Liver (tissue), 9 donors: ENCODE data around the gene HEXIM1. TPM values are rescaled to one million over a fixed set of nuclear protein-coding genes. Genes with fewer than 3 reads are reported as not detected.

Source experiments
- DNase-seq: peaks from one replicate; pipeline ENCODE4 v3.0.0-alpha.2; 2017; ENCODE audit warnings: low spot score
- H3K27ac ChIP-seq, 2 donors: one replicate each; pipeline ENCODE4 v1.7.0; 2013; ENCODE audit warnings: inconsistent platforms in 2 of 2, low read length in 2 of 2, control low read depth in 1 of 2, low read depth in 1 of 2, mild to moderate bottlenecking in 1 of 2
- H3K27me3 ChIP-seq, 4 donors: one replicate each; pipeline versions ENCODE4 v1.6.1 to v1.7.0; 2013; ENCODE audit warnings: low read length in 3 of 4, inconsistent platforms in 1 of 4, mild to moderate bottlenecking in 1 of 4, moderate library complexity in 1 of 4; ENCODE audit not compliant: control insufficient read depth in 4 of 4, insufficient read depth in 4 of 4
- H3K36me3 ChIP-seq, 4 donors: one replicate each; pipeline versions ENCODE4 v1.6.1 to v1.7.0; 2013; ENCODE audit warnings: low read length in 3 of 4, mild to moderate bottlenecking in 3 of 4, low read depth in 1 of 4, moderate library complexity in 1 of 4; ENCODE audit not compliant: control insufficient read depth in 4 of 4, insufficient read depth in 3 of 4
- H3K4me1 ChIP-seq, 4 donors: one replicate each; pipeline versions ENCODE4 v1.6.1 to v1.7.0; 2013; ENCODE audit warnings: low read length in 3 of 4, mild to moderate bottlenecking in 3 of 4, moderate library complexity in 1 of 4; ENCODE audit not compliant: control insufficient read depth in 4 of 4, insufficient read depth in 4 of 4
- H3K4me3 ChIP-seq, 3 donors: one replicate each; pipeline versions ENCODE4 v1.6.1 to v1.7.0; 2013; ENCODE audit warnings: low read length in 3 of 3, control low read depth in 1 of 3, low read depth in 1 of 3, mild to moderate bottlenecking in 1 of 3
- H3K9ac ChIP-seq, 2 donors: one replicate each; pipeline ENCODE4 v1.7.0; 2013; ENCODE audit warnings: low read length in 2 of 2, mild to moderate bottlenecking in 2 of 2, moderate library complexity in 2 of 2, control low read depth in 1 of 2, low read depth in 1 of 2
- H3K9me3 ChIP-seq, 4 donors: one replicate each; pipeline versions ENCODE4 v1.6.1 to v1.7.0; 2013; ENCODE audit warnings: low read length in 3 of 4; ENCODE audit not compliant: control insufficient read depth in 4 of 4
- FOXA1 ChIP-seq: IDR thresholded peaks from 2 replicates; pipeline ENCODE4 v1.6.1; 2016; ENCODE audit warnings: antibody characterized with exemption
- FOXA2 ChIP-seq: IDR thresholded peaks from 2 replicates; pipeline ENCODE4 v1.6.1; 2016; ENCODE audit warnings: antibody characterized with exemption
- GABPA ChIP-seq, 2 donors: IDR thresholded peaks in 1 of 2; conservative IDR thresholded peaks in 1 of 2; 2 replicates each; pipeline ENCODE4 v1.6.1; 2016; ENCODE audit warnings: antibody characterized with exemption in 2 of 2, mild to moderate bottlenecking in 1 of 2, moderate library complexity in 1 of 2
- HNF4A ChIP-seq, 2 donors: conservative IDR thresholded peaks; 2 replicates each; pipeline ENCODE4 v1.6.1; 2016; ENCODE audit warnings: antibody characterized with exemption in 2 of 2, mild to moderate bottlenecking in 2 of 2
- HNF4G ChIP-seq: IDR thresholded peaks from 2 replicates; pipeline ENCODE4 v1.6.1; 2016; ENCODE audit warnings: antibody characterized with exemption
- NR2F2 ChIP-seq: IDR thresholded peaks from 2 replicates; pipeline ENCODE4 v1.6.1; 2016; ENCODE audit warnings: antibody characterized with exemption
- REST ChIP-seq: IDR thresholded peaks from 2 replicates; pipeline ENCODE4 v1.6.1; 2016; ENCODE audit warnings: antibody characterized with exemption, mild to moderate bottlenecking
- RXRA ChIP-seq, 2 donors: IDR thresholded peaks; 2 replicates each; pipeline ENCODE4 v1.6.1; 2017 to 2018; ENCODE audit warnings: antibody characterized with exemption in 2 of 2, mild to moderate bottlenecking in 1 of 2
- SP1 ChIP-seq: IDR thresholded peaks from 2 replicates; pipeline ENCODE4 v1.6.1; 2018; ENCODE audit warnings: antibody characterized with exemption, mild to moderate bottlenecking
- TAF1 ChIP-seq: conservative IDR thresholded peaks from 2 replicates; pipeline ENCODE4 v1.6.1; 2016; ENCODE audit warnings: antibody characterized with exemption, mild to moderate bottlenecking
- YY1 ChIP-seq: IDR thresholded peaks from 2 replicates; pipeline ENCODE4 v1.6.1; 2016; ENCODE audit warnings: antibody characterized with exemption, mild to moderate bottlenecking
- WGBS: extraction: QIAGEN DNeasy Blood & Tissue Kit; methylation state at CpG from one replicate; pipeline ENCODE4 v1.1.7; 2013; 5-methylcytosine and 5-hydroxymethylcytosine counted together
- polyA plus RNA-seq, 2 donors: library from polyadenylated mRNA; stranded (reverse) in 1 of 2; unstranded in 1 of 2; fragments of 200-250 nt in 1 of 2; fragments of >200 nt in 1 of 2; fragmentation: Nextera tagmentation in 1 of 2; extraction: Ambion mirVana in 1 of 2; gene quantifications; one replicate each; pipeline versions ENCODE4 v1.2.1 to v1.2.3, GENCODE V29; 2013 to 2015
- total RNA-seq, 2 donors: library from RNA; depleted of rRNA; stranded (reverse); fragments of >200 nt; gene quantifications; one replicate each; pipeline ENCODE4 v1.2.3, GENCODE V29; 2014
- TF ChIP-seq, protein P1 (sequence below): fragments of 150-350 bp; IDR thresholded peaks from 2 replicates; pipeline ENCODE4 v1.5.1; 2017; ENCODE audit warnings: improper control_type of control experiment, low read depth, low read length; ENCODE audit not compliant: missing input control
- TF ChIP-seq, protein P2 (sequence below): IDR thresholded peaks from 2 replicates; pipeline ENCODE4 v1.6.1; 2016; ENCODE audit warnings: antibody characterized with exemption
- TF ChIP-seq, protein P3 (sequence below): IDR thresholded peaks from 2 replicates; pipeline ENCODE4 v1.6.1; 2016; ENCODE audit warnings: antibody characterized with exemption
- donor health status: healthy.
- donor health status: healthy.
- donor health status: healthy.
- donor health status: healthy.
- donor health status: healthy.

The HEXIM1 gene
- total and polyA plus RNA-seq, 4 donors: 7.4 to 14.3 (median 12.3) TPM

- Histone ChIP-seq H3K27ac (no peak overlapping the region), H3K36me3 (peaks cover 18 to 77% (median 64%) of the 10 kb centered on the region in 4 donors), H3K9me3 (no peaks in the 10 kb centered on the region), H3K9ac (no peak overlapping the region), H3K4me1 (peaks cover 0 to 7% (median 0%) of the 10 kb centered on the region in 4 donors), H3K27me3 (no peaks in the 10 kb centered on the region), H3K4me3 (no peak overlapping the region)
- 91% methylated on average over 12 of the region's 12 CpGs for WGBS
- TF ChIP-seq SP1 (no peak), NR2F2 (no peak), GABPA (IDR thresholded peaks at IDR 0.05 in 1 of 2, conservative IDR thresholded peaks at IDR 0.05 in 1 of 2) (no peak), FOXA2 (no peak), TAF1 (no peak), RXRA (IDR thresholded peaks at IDR 0.05) (no peak), REST (no peak)
- TF ChIP-seq, protein P1, sequence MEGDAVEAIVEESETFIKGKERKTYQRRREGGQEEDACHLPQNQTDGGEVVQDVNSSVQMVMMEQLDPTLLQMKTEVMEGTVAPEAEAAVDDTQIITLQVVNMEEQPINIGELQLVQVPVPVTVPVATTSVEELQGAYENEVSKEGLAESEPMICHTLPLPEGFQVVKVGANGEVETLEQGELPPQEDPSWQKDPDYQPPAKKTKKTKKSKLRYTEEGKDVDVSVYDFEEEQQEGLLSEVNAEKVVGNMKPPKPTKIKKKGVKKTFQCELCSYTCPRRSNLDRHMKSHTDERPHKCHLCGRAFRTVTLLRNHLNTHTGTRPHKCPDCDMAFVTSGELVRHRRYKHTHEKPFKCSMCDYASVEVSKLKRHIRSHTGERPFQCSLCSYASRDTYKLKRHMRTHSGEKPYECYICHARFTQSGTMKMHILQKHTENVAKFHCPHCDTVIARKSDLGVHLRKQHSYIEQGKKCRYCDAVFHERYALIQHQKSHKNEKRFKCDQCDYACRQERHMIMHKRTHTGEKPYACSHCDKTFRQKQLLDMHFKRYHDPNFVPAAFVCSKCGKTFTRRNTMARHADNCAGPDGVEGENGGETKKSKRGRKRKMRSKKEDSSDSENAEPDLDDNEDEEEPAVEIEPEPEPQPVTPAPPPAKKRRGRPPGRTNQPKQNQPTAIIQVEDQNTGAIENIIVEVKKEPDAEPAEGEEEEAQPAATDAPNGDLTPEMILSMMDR: no peak
- no peak for DNase-seq
These were observed 46.1 kb upstream of the HEXIM1 start for GRCh38 chr17:45101883-45102811.

DNA sequence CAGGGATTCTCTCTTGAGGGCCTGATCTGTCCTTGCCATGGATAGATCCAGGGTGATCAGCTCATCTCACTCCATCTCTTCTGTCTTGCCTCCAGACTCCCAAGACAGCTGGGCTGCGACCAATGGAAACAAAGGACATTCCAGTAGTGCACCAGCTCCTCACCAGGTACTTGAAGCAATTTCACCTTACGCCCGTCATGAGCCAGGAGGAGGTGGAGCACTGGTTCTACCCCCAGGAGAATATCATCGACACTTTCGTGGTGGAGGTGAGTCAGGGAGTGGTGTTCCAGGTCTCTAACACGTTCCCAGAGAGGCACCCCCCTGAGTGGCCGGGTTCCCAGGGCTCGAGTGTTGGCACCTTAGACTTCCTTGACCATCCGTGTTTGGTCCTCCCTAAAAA lies 45.4 kb upstream of the HEXIM1 start:
- Histone ChIP-seq H3K9ac (no peak overlapping the region), H3K4me1 (peaks cover 0 to 7% (median 0%) of the 10 kb centered on the region in 4 donors), H3K9me3 (no peaks in the 10 kb centered on the region), H3K4me3 (no peak overlapping the region), H3K27ac (no peak overlapping the region), H3K27me3 (no peaks in the 10 kb centered on the region), H3K36me3 (peaks cover 20 to 77% (median 61%) of the 10 kb centered on the region in 4 donors)
- DNase-seq: no peak
- TF ChIP-seq, protein P2, sequence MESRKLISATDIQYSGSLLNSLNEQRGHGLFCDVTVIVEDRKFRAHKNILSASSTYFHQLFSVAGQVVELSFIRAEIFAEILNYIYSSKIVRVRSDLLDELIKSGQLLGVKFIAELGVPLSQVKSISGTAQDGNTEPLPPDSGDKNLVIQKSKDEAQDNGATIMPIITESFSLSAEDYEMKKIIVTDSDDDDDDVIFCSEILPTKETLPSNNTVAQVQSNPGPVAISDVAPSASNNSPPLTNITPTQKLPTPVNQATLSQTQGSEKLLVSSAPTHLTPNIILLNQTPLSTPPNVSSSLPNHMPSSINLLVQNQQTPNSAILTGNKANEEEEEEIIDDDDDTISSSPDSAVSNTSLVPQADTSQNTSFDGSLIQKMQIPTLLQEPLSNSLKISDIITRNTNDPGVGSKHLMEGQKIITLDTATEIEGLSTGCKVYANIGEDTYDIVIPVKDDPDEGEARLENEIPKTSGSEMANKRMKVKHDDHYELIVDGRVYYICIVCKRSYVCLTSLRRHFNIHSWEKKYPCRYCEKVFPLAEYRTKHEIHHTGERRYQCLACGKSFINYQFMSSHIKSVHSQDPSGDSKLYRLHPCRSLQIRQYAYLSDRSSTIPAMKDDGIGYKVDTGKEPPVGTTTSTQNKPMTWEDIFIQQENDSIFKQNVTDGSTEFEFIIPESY: no peak
- TF ChIP-seq HNF4G (no peak), FOXA1 (no peak), TAF1 (no peak), FOXA2 (no peak), REST (no peak), HNF4A (conservative IDR thresholded peaks at IDR 0.05) (no peak), GABPA (IDR thresholded peaks at IDR 0.05 in 1 of 2, conservative IDR thresholded peaks at IDR 0.05 in 1 of 2) (no peak), YY1 (no peak), SP1 (no peak), NR2F2 (no peak)
- TF ChIP-seq, protein P1: no peak
- TF ChIP-seq, protein P3, sequence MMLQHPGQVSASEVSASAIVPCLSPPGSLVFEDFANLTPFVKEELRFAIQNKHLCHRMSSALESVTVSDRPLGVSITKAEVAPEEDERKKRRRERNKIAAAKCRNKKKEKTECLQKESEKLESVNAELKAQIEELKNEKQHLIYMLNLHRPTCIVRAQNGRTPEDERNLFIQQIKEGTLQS: no peak
- 93% methylated on average over 9 of the region's 9 CpGs for WGBS
